GM19395 (cell line): Measurements from ENCODE around the gene BLACAT1.

Experiments
- ATAC-seq: cut with Tn5 transposase; IDR thresholded peaks from one replicate; pipeline ENCODE4 v1.9.1; 2021; ENCODE audit warnings: mild to moderate bottlenecking, moderate library complexity; ENCODE audit not compliant: unreplicated experiment

Gene BLACAT1

DNA sequence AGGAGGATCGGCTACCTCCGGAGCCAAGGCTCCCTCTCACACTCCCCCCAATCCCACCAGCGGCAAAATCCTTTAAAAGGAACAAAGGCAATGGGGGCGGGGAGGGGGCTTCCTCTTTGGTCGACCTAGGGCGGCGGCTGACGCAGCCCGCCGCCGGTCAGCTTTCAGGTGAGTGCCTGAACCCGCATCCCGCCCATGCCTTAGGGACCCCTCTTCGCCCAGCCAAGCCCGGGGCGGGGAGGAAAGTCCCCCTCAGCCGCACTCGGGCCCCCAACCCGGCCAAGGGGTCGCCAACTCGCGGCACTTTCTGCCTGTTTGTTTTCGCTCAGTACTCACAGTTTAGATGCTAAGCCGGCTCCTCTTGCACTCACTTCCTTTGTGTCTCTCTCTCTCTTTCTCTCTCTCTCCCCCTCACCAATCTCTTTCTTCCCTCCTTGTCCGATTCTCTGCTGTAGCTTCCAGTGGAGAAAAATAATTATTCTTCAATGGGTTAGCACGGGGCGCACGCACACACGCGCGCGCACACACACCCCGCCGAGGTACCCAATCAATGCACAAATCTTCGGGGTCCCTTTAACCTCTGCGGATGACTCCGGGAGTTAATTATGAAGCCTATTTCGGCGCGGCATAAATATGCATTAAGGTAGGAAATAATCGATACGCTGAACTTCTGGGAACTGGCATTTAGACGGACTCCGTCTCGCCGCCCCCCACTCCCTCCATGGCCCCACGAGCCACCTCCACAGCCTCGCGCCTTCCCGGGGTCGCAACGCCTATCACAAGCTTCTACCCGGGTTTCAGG is at the start of gene BLACAT1:
Gene BLACAT1, minus strand, starts transcription at position 465 of the 802 bp plus-strand sequence.
- ATAC-seq = no peak

GRCh38 chr1:205505076-205505729 is 49.4 kb upstream of the BLACAT1 start:
- ATAC-seq = no peak

GRCh38 chr1:205504311-205505075 is 48.6 kb upstream of the BLACAT1 start, which contains the start of gene CDK18:
Gene CDK18, plus strand, starts transcription at chr1:205504669. Its CDS starts 18,499 bp downstream, at chr1:205523168.
- no peak for ATAC-seq

DNA sequence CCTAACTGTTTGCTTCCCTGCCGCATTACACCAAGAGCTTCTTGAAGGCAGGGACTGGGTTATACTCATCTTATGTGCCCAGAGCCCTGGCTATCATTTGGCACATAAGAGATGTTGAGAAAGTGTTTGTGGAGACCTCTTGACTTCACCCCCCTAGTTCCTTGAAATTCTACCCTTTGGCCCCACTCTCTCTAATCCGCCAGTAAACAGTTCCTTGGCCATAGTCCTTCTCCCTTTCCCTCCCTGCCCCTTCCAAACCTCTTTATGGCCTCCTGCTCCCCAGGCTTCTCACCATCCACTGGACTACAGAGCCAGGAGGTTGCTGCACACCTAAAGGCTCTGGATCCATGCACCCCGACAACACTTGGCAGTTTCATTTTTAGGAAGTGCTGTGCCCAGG is 47.1 kb upstream of the BLACAT1 start:
- no peak for ATAC-seq

- ATAC-seq = no peak
Measured at GRCh38 chr1:205502111-205502810, 46.4 kb upstream of the BLACAT1 start.

GRCh38 chr1:205500240-205501233 is 44.7 kb upstream of the BLACAT1 start:
- no peak for ATAC-seq

- no peak for ATAC-seq
Measured at GRCh38 chr1:205499789-205500188, 43.9 kb upstream of the BLACAT1 start.

DNA sequence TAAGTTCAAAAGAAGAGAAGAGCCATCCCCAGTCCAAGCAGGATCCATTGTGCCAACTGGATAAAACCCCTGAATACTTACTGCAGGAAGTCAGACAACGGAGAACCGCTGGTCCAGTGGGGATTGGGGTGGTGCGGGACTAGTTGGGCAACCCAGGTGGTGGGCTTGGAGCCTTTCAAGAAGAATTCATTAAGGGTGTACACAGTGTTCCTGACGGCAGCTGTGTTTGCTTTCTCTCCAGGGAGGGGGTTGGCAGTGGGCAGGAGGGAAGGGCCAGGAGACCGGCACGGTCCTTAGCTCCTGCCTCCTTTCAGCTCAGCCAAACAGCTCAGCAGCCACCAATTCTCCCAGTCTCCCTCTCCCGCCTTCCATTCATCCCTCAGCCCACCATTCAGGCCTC is 41.5 kb upstream of the BLACAT1 start:
- ATAC-seq = no peak

- ATAC-seq = no peak
Measured at GRCh38 chr1:205496661-205497060, 40.8 kb upstream of the BLACAT1 start.

GRCh38 chr1:205495237-205495823 is 39.5 kb upstream of the BLACAT1 start:
- no peak for ATAC-seq

DNA sequence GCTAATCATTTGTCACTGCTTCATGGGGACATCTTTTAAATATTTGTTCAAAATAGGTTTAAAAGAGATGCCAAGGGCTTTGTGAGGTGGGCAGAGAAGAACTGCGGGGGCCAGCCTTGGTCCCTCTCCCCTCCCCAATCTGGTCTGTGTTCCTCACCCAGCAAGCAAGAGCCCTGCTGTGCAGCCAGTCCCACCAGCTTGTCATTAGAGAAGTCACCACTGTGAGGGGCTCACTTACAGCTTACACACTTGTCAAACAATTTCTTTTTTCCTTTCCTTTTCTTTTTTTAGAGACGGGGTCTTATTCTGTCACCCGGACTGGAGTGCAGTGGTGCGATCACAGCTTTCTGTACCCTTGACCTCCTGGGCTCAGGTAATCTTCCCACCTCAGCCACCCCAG is 38.3 kb upstream of the BLACAT1 start:
- ATAC-seq = no peak

DNA sequence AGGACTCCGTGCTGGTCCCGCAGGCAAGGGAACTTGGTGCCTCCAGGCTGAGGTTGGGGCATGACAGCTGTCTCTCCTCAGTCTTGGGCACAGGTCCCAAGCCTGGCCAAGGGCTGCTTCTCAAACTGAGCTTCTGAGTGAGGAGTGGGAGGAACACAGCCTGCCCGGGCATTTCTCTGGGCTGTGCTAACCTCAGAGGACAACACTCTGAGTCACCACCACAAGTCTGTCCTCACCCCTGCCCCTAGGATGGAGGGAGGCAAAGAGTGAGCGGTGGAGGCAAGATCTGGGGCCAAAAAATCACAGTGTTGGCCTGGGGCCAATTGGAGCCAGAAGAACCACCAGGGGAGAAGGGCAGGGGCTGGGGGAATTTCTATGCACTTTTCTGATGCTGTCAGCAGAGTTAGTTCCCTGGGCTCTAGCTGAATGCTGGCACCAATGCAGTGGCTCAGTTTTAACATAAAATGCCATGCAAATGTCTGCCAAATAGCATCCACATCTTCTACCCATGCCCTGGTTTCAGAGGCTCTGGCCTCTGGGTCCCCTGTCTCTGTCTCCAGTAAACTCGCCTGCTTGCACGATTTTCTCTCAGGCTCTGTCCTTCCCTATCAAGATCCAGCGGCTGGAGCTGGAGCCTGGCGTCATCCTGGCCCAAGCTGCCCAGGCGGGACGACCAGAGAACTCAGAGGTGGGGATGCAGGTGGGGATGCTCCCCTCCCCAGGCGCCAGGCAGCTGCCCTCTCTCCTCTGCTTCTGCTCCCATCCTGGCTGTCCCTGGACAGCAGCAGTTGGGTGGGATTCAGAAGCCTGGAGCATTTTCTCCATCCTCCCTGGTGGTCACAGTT is 37.6 kb upstream of the BLACAT1 start:
- no peak for ATAC-seq

GRCh38 chr1:205492774-205493173 is 36.9 kb upstream of the BLACAT1 start:
- ATAC-seq = no peak

GRCh38 chr1:205492201-205492667 is 36.4 kb upstream of the BLACAT1 start:
- ATAC-seq = no peak

- no peak for ATAC-seq
Measured at GRCh38 chr1:205491794-205492193, 35.9 kb upstream of the BLACAT1 start.

GRCh38 chr1:205488074-205488723 is 32.4 kb upstream of the BLACAT1 start:
- ATAC-seq = no peak

GRCh38 chr1:205486258-205486657 is 30.4 kb upstream of the BLACAT1 start:
- no peak for ATAC-seq
